ENCODE data around the gene CMC1.

The CMC1 gene

DNA sequence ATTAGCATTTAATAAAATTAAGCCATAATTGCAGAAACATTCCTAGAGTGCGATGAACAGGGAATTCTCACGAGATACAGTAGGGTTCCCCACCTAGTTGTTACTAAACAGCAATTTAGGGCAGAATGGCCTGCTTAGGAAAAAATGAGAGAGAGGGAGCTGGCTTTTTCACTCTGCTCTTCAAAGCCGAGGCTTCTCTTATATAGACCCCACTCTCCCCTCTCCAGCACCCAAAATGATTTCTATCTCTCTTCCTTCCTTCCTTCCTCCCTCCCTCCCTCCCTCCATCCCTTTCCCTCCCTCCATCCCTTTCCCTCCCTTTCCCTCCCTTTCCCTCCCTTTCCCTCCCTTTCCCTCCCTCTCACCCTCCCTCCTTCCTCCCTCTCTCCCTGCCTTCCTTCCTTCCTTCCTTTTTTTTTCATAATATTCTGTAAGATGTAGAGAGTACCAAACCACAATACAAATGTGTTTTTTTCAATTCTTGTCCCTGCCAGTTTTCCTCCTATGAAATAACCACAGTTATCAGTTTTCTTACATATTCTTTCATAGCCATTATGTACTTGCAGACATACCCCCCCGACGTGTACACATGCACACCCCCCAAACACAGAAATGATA lies 59.0 kb downstream of the CMC1 start:
- no peak for DNase-seq (ENCODE audit: low spot score)

DNA sequence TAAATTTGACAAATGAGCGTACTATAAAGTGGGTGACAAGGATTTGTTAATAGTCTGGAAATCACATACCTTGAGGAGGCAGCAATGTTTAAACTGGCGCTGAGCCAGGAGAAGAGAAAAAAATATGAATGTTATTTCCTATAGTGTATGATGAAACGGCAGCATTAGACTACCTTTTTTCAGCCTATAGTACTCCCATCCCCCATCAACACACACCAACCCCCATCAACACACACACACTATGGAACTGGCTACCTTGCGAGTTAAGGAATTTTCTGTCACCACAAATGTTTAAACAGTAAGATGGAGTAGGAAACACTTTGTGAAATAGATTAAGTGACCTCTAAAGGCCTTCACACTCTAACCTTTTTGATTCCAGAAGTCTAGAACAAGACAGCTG lies 60.3 kb downstream of the CMC1 start:
- DNase-seq (ENCODE audit: low spot score) = no peak

DNA sequence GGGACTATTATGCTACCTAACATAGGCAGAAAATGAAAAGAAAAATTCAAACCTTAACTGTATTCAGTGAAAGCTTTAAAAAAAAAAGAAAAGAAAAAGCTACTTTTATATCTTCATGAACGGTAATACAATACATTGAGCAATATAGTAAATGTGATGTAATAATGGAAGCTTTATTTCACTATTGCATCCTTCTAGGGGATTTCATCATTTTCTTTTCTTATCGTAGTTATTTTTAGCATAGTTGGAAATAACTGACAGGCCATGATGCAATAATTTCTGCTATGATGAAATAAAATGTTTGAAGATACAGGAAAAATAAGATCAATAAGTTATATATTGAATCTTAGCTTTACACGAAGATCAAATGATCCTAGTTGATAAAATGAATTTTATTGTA lies 66.8 kb downstream of the CMC1 start:
- no peak for DNase-seq (ENCODE audit: low spot score)

DNA sequence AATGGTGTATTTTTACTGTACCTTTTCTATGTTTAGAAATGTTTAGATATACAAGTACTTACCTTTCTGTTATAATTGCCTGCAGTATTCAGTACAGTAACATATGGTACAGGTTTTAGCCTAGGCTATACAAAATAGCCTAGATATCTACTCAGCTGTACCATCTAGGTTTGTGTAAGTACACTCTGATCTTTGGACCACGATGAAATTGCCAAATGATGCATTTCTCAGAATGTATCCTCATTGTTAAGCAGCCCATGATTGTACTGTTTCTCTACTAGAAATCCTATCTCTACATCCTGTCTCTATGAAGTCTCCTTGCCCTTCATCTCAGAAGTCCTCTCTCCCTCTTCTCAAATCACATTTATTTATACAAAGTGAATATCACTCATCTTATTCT lies 74.3 kb downstream of the CMC1 start:
- no peak for DNase-seq (ENCODE audit: low spot score)

DNA sequence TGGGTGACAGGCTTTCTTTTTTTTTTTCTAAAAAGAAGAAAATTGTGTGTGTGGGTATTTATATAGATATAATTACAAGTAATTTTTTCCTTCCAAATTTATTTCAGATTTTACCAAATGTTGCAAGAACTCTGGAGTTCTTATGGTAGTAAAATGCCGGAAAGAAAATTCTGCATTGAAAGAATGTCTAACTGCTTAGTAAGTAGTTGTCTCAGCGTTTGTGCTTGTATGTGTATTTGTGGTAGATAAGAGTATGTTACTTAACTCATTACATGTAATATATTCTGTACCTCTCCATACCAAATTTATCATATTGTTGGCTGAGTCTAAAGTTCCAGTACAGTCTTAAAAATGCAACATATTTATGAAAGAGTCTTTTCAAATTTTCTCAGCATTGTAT lies 74.8 kb downstream of the CMC1 start:
- no peak for DNase-seq (ENCODE audit: low spot score)

DNA sequence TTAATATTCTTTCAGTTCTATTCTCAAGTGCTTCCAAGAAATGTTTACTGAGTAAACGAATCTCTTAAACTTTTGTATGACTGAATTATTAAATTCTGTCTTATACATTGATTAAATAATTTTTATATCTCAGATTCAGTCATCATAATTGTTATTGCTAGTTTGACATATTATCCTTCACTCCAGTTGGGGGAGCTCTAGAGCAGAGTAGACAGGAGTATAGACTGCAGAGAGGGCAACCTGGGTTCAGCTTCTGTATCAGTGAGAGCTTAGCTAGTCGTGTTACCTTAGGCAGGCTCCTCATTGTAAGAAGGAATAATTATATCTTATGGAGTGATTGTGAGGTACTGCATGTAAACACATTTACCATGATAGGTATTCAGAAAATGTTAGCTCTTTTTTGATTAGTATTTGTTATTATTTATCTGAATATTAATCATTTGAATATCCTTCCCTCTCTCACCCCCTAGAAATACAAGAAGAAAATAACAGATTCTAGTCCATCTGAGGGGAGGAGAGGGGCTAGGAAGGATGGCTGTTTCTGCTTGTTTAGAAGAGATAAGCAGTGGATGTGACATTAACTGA lies 76.1 kb downstream of the CMC1 start:
- peak; percentile 63 for DNase-seq (ENCODE audit: low spot score)

DNA sequence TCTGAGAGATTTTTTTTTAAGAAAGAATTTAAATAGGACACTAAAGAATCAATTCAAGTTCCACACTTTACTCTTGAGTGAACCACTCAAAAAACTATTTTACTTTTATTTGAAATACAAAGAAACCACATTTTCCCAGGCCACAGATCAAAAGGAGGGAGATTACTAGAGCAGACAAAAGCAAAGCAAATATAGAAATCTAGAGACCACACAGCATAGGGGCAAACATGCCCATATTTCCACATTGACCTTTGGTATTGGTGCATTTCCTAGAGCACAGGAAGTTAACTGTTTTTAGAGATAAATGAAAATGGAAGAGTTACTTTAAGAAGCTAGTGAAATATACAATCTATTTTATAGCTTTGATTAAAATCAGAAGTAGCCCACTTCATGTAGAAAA lies 79.6 kb downstream of the CMC1 start:
- no peak for DNase-seq (ENCODE audit: low spot score)

DNA sequence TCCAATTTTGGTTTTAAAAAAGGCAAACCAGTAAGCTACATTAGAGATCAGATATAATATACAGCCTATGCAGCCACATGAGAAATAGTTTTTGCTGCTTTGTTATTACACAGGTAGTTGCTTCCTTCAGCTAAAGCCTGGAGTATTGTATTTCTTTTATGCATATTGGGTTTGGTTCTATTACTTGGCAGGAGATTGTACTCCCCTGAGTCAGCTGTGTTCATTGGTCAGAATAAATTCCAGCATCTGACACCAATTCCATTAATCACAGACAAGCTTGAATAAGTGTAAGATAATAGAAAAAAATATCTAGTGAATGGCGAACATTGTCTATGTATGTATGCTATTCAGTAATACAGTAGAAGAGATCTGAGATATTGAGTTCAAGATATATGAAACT lies 81.0 kb downstream of the CMC1 start:
- no peak for DNase-seq (ENCODE audit: low spot score)

DNA sequence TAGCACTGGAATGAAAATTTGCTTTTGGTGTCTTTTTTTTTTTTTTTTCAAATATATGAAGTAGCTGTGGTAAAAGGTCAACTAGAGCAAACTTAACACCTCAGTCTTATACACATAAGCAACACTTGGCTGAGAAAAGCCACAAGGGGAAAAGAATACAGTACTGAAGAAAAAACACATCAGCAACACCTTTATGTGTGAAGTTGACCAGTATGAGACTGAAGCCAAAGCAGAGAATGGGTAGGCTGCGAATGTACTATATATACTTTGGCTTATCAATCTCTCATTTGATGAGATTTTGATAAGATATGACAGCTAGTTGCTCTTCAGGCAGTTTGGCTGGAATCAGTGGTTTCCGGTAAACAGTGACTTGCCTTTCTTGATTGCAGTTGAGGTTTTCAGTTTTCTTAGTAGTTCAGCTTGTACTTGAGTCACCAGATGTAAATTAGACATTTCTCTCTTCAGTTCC lies 85.1 kb downstream of the CMC1 start:
- DNase-seq (ENCODE audit: low spot score) = no peak

DNA sequence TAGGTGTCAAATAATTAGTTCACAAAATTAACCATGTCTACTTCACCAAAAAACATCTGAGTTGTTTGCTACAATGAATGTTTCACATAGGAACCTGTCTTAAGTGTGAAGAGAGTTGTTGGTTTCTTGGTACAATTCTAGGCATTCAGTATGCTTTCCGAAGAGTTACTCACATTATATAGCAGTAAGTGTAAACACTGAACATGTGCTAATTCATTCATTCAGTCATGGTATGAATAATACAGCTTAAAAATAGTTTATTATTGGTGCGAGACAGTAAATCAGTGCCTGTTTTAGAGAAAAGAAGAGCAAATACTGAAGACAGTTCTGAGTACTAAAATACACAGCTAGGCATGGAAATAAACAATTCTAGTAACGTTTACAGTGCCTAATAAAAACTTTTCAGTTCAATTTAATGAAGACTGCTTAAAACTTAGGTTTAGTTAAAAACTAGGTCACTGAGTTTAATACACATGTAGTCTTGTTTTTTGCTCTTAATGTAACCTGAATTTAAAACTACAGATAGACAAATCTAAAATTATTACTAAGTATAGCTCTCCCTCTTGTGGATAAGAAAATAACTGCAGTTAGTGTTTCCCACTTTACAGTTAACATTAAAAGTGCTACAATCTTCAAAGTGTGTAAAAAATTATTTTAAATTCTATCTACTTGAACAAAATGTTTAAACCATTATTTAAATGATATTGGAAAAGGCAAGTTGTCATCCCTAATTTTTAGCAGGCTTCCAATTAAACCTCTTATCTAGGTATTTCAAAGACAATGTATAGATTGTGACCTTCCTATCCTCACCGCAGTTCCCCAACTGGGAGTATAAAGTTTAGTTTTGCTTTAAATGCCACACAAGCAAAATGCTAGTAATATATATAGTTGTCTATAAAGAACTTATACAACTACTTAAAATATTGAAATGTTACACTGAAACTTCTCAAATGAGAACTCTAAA lies 87.1 kb downstream of the CMC1 start:
- no peak for DNase-seq (ENCODE audit: low spot score)

DNA sequence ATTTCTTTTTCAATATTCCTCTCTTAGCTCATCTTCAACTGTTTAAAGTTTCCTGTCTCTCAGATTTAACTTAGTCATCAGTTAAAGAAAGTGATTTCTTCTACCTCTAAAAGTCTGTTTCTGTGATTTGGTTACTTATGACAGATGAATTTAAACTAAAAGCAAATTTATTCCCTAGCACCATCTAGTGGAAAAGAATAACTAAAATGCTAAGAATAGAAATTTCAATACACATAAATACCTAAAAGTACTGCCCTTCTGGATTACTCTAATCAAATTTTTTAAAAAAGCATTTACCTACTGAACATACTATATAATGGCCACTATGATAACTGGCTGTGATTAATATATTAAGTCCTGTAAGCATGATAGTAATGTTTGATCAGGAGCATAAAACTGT lies 93.1 kb downstream of the CMC1 start:
- DNase-seq (ENCODE audit: low spot score) = no peak

DNA sequence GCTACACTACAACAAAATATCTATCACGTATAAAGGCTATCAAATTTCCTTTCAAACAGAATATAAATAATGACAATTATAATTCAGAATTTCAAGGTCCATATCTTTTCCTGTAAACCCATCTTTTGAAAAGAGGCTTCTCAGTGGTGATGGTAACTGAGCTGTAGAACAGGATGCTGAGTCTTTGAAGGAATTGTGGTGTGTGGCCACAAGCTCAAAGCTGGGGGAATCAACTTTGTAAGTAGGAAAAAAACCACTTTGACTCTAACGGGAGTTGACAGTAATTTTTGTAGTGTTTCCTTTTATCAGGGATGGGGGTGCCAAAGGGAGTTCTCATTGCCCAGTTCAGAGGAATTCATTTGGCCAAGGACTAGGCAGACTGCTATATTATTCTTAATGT lies 93.8 kb downstream of the CMC1 start:
- DNase-seq (ENCODE audit: low spot score) = no peak

DNA sequence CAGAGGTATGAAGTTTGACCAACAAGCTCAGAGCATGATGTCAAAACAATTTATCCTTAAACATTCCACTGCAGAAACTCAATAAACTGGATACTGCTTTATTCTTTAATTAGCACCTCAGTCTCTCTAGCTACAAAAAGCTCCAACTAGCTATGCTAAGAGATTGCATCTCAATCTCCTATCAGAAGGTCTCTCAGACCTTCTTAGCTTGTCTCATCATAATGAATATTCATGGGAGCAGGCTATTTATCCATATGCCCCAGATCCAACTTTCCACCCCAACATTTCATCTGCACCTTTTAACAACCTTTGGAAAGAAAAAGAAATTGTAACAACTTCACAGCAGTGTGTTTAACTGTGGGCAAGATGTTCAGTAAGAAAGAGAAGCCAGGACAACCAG lies 95.8 kb downstream of the CMC1 start:
- DNase-seq (ENCODE audit: low spot score) = no peak

DNA sequence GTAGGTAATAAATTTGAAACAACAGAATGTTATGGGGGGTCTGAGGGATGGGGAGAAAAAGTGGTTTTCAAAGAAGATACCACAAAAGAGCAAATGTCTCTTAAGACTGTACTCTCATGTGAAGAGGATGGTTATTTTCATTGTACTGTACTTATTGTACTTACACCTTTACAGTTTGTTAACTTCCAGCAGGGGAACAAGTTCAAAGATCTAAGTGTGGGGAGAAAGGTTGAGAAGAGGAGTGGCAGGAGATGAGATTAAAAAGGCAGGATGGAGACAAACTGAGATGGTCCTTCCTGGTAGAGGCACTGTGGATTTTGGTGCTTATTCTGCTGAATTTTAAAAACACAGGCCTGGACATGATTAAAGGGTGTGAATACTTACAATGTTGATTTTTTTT lies 101.7 kb downstream of the CMC1 start:
- DNase-seq (ENCODE audit: low spot score) = no peak

DNA sequence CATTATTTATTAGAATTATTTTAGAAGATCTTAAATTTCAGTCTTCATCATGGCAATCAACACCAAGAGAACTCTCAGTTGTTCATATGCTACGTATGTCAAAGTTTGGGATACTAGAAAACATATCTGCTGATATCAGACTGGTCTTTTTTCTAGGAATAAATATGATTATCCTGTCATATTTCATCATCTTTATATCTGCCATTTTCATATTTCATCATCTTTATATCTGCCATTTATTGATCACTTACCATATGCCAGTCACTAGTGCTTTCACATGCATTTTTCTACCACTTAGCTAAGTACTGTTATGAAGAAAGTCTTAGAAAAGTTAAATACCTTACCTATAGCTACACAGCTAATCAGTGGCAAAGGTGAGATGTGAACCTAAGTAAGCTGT lies 104.3 kb downstream of the CMC1 start:
- no peak for DNase-seq (ENCODE audit: low spot score)

DNA sequence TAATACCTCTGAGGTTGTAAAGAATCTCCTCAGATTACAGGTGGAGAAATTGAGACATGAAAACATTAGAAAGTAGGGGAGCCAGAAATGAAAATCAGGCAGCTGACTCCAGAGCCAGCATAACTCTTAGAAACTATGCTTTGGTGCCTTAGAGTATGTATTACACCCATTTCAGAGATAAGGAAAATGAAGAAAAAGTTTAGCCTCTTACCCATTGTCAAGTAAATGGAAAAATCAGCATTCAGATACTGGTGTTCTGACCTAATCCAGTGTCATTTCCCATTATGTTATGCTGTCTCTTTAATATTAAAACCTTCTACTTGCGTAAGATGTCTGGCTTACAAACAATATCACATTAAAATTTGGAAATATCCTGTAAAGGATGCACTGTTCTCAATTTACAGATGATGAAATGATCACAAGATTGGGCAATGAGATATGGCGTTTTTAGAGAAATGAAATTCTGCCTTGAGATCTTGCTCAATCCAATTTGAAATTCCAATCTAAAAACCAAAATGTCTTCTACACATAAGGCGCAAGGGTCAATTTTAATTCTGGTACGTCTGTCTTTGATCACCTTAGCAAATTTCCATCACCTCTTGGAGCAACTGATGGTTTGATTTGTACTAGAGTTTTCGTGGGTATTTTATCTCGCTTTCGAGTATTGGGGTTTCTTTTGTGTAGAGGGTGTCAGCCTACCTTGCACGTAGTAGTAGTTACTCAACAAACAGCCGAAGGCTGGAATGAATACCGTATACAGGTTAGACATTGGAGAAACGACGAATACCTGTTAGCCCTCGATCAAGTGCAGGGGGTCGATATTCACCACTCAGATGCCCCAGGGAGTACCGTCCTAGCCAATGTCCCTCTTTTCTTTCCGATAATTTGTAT lies 106.2 kb downstream of the CMC1 start:
- peak; percentile 2 for DNase-seq (ENCODE audit: low spot score)

DNA sequence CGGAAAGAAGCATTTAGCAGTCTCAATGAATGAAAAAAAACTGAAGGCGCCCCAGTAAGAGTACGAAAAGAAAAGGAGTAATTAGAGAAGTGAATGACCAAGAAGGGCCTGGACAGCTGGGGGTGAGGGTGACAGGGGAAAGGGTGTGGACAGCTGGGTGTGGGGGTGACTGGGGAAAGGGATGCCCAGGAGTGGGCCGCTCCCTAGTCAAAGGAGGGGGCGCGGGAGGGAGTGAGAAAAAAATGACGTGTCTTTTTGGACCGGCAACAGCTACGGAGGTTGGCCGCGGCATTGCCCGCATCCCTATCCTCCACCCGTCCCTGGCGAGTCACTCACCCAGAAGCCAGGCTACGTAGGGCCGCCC lies 106.8 kb downstream of the CMC1 start:
- no peak for DNase-seq (ENCODE audit: low spot score)

DNA sequence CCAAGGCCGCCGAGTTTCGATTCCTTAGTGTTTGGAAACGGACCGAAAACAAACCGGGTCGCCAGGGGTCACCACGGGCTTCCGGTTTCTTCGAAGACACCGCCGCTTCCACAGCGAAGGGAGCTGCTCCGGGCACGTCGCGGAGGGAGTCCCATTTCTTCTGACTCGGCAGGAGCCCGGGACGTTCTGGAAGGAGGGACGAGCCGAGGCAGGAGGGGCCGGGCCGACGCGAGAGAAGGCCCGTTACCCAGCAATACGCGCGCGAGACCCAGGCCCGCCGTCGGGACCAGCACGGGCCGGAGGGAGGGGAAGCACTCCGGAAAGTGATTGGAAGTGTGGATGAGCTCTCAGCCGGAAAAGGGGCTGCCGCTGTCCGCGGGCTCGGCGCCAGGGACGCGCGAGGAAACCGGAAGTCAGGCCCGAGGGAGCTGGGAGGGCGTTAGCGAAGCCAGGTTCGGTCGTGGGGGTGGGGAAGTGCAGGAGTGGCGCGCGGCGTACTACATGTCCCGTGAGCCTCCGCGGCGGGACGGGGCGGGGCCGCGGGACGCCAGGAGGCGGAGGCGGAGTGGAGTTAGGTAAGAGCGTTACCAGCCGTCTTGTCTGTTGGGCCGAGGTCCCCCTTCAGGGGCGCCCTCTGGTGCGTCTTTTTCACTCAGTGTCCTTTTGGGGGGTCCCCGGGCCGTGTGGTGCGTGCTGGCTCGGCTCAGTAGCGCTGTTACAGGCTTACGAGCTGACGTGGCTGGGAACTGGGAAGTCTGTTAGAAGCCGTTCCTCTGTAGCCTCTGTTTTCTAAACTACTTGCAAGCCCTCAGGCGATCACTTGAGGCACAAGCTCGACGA lies 107.4 kb downstream of the CMC1 start, which contains the start of the genes AZI2 and ZCWPW2:
TSS of gene AZI2 (minus strand) at position 196 of the 840 bp plus-strand sequence. CDS start 8,207 bp downstream, outside the sequence.
TSS of gene ZCWPW2 (plus strand) at position 93 of the 840 bp plus-strand sequence. CDS start 64,348 bp downstream, outside the sequence.
- peak; percentile 83 for DNase-seq (ENCODE audit: low spot score)

DNA sequence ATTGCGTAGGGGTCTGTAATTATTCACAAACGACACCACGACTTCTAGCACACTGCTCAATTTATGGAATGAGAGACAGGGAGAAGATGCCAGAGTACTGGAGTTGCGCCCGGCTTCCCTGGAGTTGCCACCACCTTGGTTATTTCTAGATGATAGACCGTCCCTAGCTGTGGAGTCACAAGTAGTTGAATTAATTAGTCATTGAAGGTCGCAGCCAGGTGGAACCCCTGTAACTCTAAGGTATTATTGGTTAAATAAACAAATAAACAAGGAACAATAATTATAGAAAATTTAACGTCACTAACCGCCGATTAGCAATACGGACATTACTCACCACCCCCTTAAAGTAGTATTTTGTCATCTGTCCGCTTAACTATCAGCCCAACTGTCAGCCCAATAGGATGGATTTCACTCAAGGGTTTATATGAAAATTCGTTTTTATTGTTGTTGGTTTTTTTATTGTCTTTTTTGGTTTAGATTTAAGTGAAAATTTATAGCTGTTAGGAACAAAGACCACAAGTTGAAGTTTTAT lies 108.1 kb downstream of the CMC1 start:
- no peak for DNase-seq (ENCODE audit: low spot score)
